HepG2 (cell line): ENCODE measurements around the gene BDP1. TPM values are rescaled to one million over a fixed set of nuclear protein-coding genes. Genes with fewer than 3 reads are reported as not detected.

Source experiments
- ATF7 ChIP-seq, 2 experiments: fragments of 450-650 bp in 1 of 2; sonication (generic) in 1 of 2; formaldehyde crosslinking in 1 of 2; IDR thresholded peaks; 2 replicates each; pipeline versions ENCODE4 v1.4.0 to v1.6.1; 2016 to 2020; ENCODE audit warnings: antibody characterized with exemption in 1 of 2, mild to moderate bottlenecking in 1 of 2, missing genetic modification reagents in 1 of 2
- CAMTA2 ChIP-seq: sonication (generic); formaldehyde crosslinking; IDR thresholded peaks from 2 replicates; pipeline ENCODE4 v1.4.0; 2020; ENCODE audit warnings: mild to moderate bottlenecking, missing genetic modification reagents, borderline replicate concordance
- MED13 ChIP-seq: sonication (generic); formaldehyde crosslinking; IDR thresholded peaks from 2 replicates; pipeline ENCODE4 v1.5.0; 2020; ENCODE audit warnings: missing genetic modification reagents
- NPAS2 ChIP-seq: sonication (generic); formaldehyde crosslinking; IDR thresholded peaks from 2 replicates; pipeline ENCODE4 v1.8.0; 2022; ENCODE audit warnings: mild to moderate bottlenecking, missing genetic modification reagents, borderline replicate concordance
- SIX1 ChIP-seq: sonication (generic); formaldehyde crosslinking; IDR thresholded peaks from 2 replicates; pipeline ENCODE4 v1.4.0; 2020; ENCODE audit warnings: missing genetic modification reagents, borderline replicate concordance
- TRIM22 ChIP-seq: fragments of 450-650 bp; IDR thresholded peaks from 2 replicates; pipeline ENCODE4 v1.6.1; 2017
- ZNF12 ChIP-seq: sonication (generic); formaldehyde crosslinking; IDR thresholded peaks from 2 replicates; pipeline ENCODE4 v1.5.0; 2020; ENCODE audit warnings: missing genetic modification reagents
- ZNF451 ChIP-seq: sonication (generic); formaldehyde crosslinking; IDR thresholded peaks from 2 replicates; pipeline ENCODE4 v1.5.0; 2020; ENCODE audit warnings: mild to moderate bottlenecking, missing genetic modification reagents
- ZSCAN25 ChIP-seq: sonication (generic); formaldehyde crosslinking; IDR thresholded peaks from 2 replicates; pipeline ENCODE4 v1.8.0; 2022; ENCODE audit warnings: mild to moderate bottlenecking, missing genetic modification reagents
- polyA plus RNA-seq, 8 experiments: library from polyadenylated mRNA; depleted of rRNA in 3 of 8; stranded (reverse) in 7 of 8; unstranded in 1 of 8; fragments of >200 nt; fragmentation: Illumina TruSeq in 4 of 8; extraction: Trizol in 4 of 8; gene quantifications; 2 replicates each; pipeline versions ENCODE4 v1.2.1 to v1.2.3, GENCODE V29; 2011 to 2016; ENCODE audit warnings: low read depth in 4 of 8, missing spikeins in 1 of 8, mixed read lengths in 1 of 8; ENCODE audit not compliant: insufficient read depth in 1 of 8
- total RNA-seq, 5 experiments: library from RNA; depleted of rRNA; stranded (reverse); fragments of >200 nt; fragmentation: Illumina TruSeq; extraction: Trizol; gene quantifications; 2 replicates each; pipeline ENCODE4 v1.2.3, GENCODE V29; 2016; ENCODE audit warnings: low read depth in 1 of 5
- TF ChIP-seq, protein P1 (sequence below): IDR thresholded peaks from 2 replicates; pipeline ENCODE4 v1.6.1; 2018; ENCODE audit warnings: missing genetic modification reagents, mild to moderate bottlenecking, missing compliant biosample characterization
- TF ChIP-seq, protein P2 (sequence below): sonication (generic); formaldehyde crosslinking; conservative IDR thresholded peaks from 2 replicates; pipeline ENCODE4 v1.4.0; 2020; ENCODE audit warnings: missing genetic modification reagents
- TF ChIP-seq, protein P3 (sequence below): sonication (generic); formaldehyde crosslinking; IDR thresholded peaks from 2 replicates; pipeline ENCODE4 v1.4.0; 2020; ENCODE audit warnings: missing genetic modification reagents, borderline replicate concordance
- TF ChIP-seq, protein P4 (sequence below): IDR thresholded peaks from 2 replicates; pipeline ENCODE4 v1.6.1; 2016; ENCODE audit warnings: mild to moderate bottlenecking
- TF ChIP-seq, protein P5 (sequence below): sonication (generic); formaldehyde crosslinking; IDR thresholded peaks from 2 replicates; pipeline ENCODE4 v1.4.0; 2020; ENCODE audit warnings: missing genetic modification reagents, borderline replicate concordance

BDP1 gene
- total and polyA plus RNA-seq, 2 of the 13 experiments (the other 11 are each of a cell fraction or from before 2014, with no cell fraction given) = 10.2 to 22.4 TPM

- TF ChIP-seq TRIM22 (no peak), CAMTA2 (CRISPR knock-in tag) (no peak), ATF7 (IDR thresholded peaks at IDR 0.05) (peak; percentile 99), ATF7 (CRISPR knock-in tag; IDR thresholded peaks at IDR 0.05) (peak; percentile 99), MED13 (CRISPR knock-in tag) (0 out of 2 replicates have a peak, but pooled peaks have one; percentile 42), ZSCAN25 (CRISPR knock-in tag) (peak; percentile 25; the same call in 1 of the 2 replicates), ZNF12 (no peak), NPAS2 (CRISPR knock-in tag) (no peak), SIX1 (CRISPR knock-in tag) (no peak), ZNF451 (CRISPR knock-in tag) (no peak)
- TF ChIP-seq, protein P1, sequence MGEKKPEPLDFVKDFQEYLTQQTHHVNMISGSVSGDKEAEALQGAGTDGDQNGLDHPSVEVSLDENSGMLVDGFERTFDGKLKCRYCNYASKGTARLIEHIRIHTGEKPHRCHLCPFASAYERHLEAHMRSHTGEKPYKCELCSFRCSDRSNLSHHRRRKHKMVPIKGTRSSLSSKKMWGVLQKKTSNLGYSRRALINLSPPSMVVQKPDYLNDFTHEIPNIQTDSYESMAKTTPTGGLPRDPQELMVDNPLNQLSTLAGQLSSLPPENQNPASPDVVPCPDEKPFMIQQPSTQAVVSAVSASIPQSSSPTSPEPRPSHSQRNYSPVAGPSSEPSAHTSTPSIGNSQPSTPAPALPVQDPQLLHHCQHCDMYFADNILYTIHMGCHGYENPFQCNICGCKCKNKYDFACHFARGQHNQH = peak; percentile 73; the same call in 1 of the 2 replicates
- TF ChIP-seq, protein P2, sequence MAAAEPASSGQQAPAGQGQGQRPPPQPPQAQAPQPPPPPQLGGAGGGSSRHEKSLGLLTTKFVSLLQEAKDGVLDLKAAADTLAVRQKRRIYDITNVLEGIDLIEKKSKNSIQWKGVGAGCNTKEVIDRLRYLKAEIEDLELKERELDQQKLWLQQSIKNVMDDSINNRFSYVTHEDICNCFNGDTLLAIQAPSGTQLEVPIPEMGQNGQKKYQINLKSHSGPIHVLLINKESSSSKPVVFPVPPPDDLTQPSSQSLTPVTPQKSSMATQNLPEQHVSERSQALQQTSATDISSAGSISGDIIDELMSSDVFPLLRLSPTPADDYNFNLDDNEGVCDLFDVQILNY (CRISPR knock-in tag) = no peak
- TF ChIP-seq, protein P3, sequence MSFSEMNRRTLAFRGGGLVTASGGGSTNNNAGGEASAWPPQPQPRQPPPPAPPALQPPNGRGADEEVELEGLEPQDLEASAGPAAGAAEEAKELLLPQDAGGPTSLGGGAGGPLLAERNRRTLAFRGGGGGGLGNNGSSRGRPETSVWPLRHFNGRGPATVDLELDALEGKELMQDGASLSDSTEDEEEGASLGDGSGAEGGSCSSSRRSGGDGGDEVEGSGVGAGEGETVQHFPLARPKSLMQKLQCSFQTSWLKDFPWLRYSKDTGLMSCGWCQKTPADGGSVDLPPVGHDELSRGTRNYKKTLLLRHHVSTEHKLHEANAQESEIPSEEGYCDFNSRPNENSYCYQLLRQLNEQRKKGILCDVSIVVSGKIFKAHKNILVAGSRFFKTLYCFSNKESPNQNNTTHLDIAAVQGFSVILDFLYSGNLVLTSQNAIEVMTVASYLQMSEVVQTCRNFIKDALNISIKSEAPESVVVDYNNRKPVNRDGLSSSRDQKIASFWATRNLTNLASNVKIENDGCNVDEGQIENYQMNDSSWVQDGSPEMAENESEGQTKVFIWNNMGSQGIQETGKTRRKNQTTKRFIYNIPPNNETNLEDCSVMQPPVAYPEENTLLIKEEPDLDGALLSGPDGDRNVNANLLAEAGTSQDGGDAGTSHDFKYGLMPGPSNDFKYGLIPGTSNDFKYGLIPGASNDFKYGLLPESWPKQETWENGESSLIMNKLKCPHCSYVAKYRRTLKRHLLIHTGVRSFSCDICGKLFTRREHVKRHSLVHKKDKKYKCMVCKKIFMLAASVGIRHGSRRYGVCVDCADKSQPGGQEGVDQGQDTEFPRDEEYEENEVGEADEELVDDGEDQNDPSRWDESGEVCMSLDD (CRISPR knock-in tag) = no peak
- TF ChIP-seq, protein P4, sequence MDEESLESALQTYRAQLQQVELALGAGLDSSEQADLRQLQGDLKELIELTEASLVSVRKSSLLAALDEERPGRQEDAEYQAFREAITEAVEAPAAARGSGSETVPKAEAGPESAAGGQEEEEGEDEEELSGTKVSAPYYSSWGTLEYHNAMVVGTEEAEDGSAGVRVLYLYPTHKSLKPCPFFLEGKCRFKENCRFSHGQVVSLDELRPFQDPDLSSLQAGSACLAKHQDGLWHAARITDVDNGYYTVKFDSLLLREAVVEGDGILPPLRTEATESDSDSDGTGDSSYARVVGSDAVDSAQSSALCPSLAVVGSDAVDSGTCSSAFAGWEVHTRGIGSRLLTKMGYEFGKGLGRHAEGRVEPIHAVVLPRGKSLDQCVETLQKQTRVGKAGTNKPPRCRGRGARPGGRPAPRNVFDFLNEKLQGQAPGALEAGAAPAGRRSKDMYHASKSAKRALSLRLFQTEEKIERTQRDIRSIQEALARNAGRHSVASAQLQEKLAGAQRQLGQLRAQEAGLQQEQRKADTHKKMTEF (CRISPR knock-in tag) = peak; percentile 85
- TF ChIP-seq, protein P5, sequence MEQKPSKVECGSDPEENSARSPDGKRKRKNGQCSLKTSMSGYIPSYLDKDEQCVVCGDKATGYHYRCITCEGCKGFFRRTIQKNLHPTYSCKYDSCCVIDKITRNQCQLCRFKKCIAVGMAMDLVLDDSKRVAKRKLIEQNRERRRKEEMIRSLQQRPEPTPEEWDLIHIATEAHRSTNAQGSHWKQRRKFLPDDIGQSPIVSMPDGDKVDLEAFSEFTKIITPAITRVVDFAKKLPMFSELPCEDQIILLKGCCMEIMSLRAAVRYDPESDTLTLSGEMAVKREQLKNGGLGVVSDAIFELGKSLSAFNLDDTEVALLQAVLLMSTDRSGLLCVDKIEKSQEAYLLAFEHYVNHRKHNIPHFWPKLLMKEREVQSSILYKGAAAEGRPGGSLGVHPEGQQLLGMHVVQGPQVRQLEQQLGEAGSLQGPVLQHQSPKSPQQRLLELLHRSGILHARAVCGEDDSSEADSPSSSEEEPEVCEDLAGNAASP (CRISPR knock-in tag) = 0 out of 2 replicates have a peak, but pooled peaks have one; percentile 47
Observed at GRCh38 chr5:71455427-71456361, at the start of gene BDP1 (continued).
